ENCODE results near the gene MC3R. TPM values are rescaled to one million over a fixed set of nuclear protein-coding genes. Genes with fewer than 3 reads are reported as not detected.

The MC3R gene
- total and polyA plus RNA-seq, 4 donors: 0.17 to 0.24 (median 0.20) TPM; not detected in 1

DNA sequence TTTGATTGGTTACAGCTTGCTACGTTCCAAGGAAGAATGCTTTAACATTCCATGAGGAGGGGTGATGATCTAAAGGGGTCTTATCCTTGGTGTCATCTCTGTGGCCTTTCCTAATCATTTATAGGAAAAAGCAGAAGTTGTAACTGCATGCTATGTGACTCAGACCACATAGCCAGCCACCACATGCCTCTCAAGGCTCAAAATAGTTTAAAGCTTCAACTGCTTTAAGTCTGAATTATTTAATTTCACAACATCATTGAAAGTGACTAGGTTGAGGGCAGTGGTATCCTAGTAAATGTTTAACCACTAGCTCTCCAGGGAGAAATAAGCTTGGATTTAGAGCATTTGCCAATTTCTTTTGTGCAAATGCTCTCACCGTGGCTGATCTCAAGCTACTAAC is 29.7 kb downstream of the MC3R start:
- no peak for DNase-seq (ENCODE audit: low read depth in 4 of 6, low spot score in 6 of 6)
- H3K4me3 ChIP-seq (ENCODE audit: low read depth, low read length): no peak overlapping the region
- H3K36me3 ChIP-seq (ENCODE audit: control insufficient read depth, insufficient read depth, low read length): no peaks in the 10 kb centered on the region
- no peaks in the 10 kb centered on the region for H3K27me3 ChIP-seq (ENCODE audit: control insufficient read depth, insufficient read depth, low read length)
- H3K4me1 ChIP-seq (ENCODE audit: control insufficient read depth, insufficient read depth, low read length): no peaks in the 10 kb centered on the region
- no CpG with 5 or more reads among the region's 2 CpGs for WGBS (ENCODE audit: insufficient coverage)
- H3K27ac ChIP-seq (ENCODE audit: low read depth, low read length): no peak overlapping the region
- peaks cover 8% of the 10 kb centered on the region for H3K9me3 ChIP-seq (ENCODE audit: control insufficient read depth, insufficient read depth, low read length)

DNA sequence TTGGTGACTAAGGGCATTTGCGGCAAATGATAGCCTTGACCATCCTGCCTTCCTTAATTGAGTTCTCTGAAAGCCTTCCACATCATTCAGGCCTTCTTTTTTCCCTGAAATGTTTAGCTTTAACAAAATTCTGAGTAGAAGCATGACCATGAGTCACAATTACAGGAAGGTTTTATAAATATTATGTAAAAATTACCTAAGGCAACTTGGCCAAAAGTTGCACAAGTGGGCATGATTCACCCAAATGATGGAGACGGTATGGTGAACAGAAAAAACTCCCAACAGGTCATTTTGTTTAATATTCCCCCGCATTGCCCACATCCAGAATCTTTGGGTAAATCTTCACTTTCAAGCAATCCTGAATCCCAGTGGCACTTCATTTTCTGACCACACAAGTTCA is 37.0 kb downstream of the MC3R start:
- Histone ChIP-seq H3K27me3 (ENCODE audit: control insufficient read depth, insufficient read depth, low read length) (no peaks in the 10 kb centered on the region), H3K4me3 (ENCODE audit: low read depth, low read length) (no peak overlapping the region), H3K36me3 (ENCODE audit: control insufficient read depth, insufficient read depth, low read length) (no peaks in the 10 kb centered on the region), H3K9me3 (ENCODE audit: control insufficient read depth, insufficient read depth, low read length) (peaks cover 1% of the 10 kb centered on the region), H3K27ac (ENCODE audit: low read depth, low read length) (no peak overlapping the region), H3K4me1 (ENCODE audit: control insufficient read depth, insufficient read depth, low read length) (no peaks in the 10 kb centered on the region)
- DNase-seq (ENCODE audit: low read depth in 4 of 6, low spot score in 6 of 6): no peak
- 100% methylated on average over 2 of the region's 3 CpGs for WGBS (ENCODE audit: insufficient coverage)

DNA sequence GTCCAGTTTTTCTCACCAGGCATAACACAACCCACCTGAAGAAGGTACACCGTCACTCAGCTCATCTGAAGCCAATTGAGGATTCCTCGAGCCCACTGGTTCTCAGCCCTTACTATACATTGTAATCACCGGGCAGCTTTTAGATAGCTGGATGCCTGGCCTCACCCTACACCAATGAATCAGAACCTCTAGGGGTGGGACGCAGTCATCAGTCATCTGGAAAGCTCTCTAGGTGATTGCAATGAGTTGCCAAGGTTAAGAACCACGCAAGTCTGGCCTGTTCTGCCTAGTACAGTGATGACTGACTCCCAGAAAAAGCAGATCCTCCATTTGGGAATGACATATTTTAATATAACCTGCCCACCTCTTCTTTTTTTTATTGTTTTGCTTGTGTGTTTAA is 41.1 kb downstream of the MC3R start:
- H3K9me3 ChIP-seq (ENCODE audit: control insufficient read depth, insufficient read depth, low read length): no peaks in the 10 kb centered on the region
- DNase-seq (ENCODE audit: low read depth in 4 of 6, low spot score in 6 of 6): no peak
- H3K27ac ChIP-seq (ENCODE audit: low read depth, low read length): no peak overlapping the region
- H3K4me3 ChIP-seq (ENCODE audit: low read depth, low read length): no peak overlapping the region
- H3K36me3 ChIP-seq (ENCODE audit: control insufficient read depth, insufficient read depth, low read length): no peaks in the 10 kb centered on the region
- WGBS (ENCODE audit: insufficient coverage): 67% methylated on average over 1 of the region's 5 CpGs
- no peaks in the 10 kb centered on the region for H3K27me3 ChIP-seq (ENCODE audit: control insufficient read depth, insufficient read depth, low read length)
- H3K4me1 ChIP-seq (ENCODE audit: control insufficient read depth, insufficient read depth, low read length): no peaks in the 10 kb centered on the region

DNA sequence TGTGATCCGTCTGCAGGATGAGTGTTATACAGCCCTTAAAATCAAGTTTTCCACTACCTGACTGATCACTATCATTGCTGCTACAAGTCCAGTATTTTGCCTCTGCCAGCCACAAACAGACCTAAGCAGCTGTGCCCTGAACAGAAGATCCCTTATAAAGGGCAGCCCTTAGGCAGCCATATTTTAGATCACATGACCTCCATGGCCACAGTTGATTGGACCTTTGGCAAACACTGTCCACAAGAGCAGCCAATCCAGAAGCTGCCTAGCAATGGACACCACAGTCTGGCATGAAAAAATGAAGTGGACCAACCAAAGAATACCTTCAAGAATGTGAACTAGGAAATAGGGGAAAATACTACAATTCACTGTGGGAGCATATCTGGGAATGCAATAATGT is 50.8 kb downstream of the MC3R start:
- H3K9me3 ChIP-seq (ENCODE audit: control insufficient read depth, insufficient read depth, low read length): no peaks in the 10 kb centered on the region
- DNase-seq (ENCODE audit: low read depth in 4 of 6, low spot score in 6 of 6): no peak
- H3K27ac ChIP-seq (ENCODE audit: low read depth, low read length): no peak overlapping the region

More for the DNA sequence above, 50.8 kb downstream of the MC3R start:
- Histone ChIP-seq H3K4me1 (ENCODE audit: control insufficient read depth, insufficient read depth, low read length) (no peaks in the 10 kb centered on the region), H3K27me3 (ENCODE audit: control insufficient read depth, insufficient read depth, low read length) (no peaks in the 10 kb centered on the region), H3K36me3 (ENCODE audit: control insufficient read depth, insufficient read depth, low read length) (no peaks in the 10 kb centered on the region), H3K4me3 (ENCODE audit: low read depth, low read length) (no peak overlapping the region)
- no CpG with 5 or more reads among the region's 1 CpG for WGBS (ENCODE audit: insufficient coverage)

Small RNAs within 50 kb of the gene (small RNA-seq; reads per million reads assigned to genes)
- gene RNA5SP487 (ENCODE audit: low replicate concordance): not detected

Other genes starting within 250 kb of the MC3R start
- gene CBLN4, start 243.2 kb upstream of the MC3R start, total RNA-seq: 10 to 100 TPM in 1 of 2 donors, 1 to 10 TPM in 1; 6.1 to 17.8 TPM
- gene CBLN4, start 243.2 kb upstream of the MC3R start, polyA plus RNA-seq (ENCODE audit: insufficient read length in 2 of 2): 10 to 100 TPM; 22.4 to 25.9 TPM
- 10 to 100 TPM; 34.7 to 61.5 TPM for gene FAM210B, start 110.2 kb downstream of the MC3R start, total RNA-seq
- 10 to 100 TPM; 23.6 to 25.4 TPM for gene FAM210B, start 110.2 kb downstream of the MC3R start, polyA plus RNA-seq (ENCODE audit: insufficient read length in 2 of 2)
- 1 to 10 TPM; 9.0 to 10.0 TPM for gene AURKA, start 143.5 kb downstream of the MC3R start, total RNA-seq
- gene AURKA, start 143.5 kb downstream of the MC3R start, polyA plus RNA-seq (ENCODE audit: insufficient read length in 2 of 2): 1 to 10 TPM; 7.9 to 9.6 TPM
- 10 to 100 TPM; 31.3 to 36.0 TPM for gene CSTF1, start 143.9 kb downstream of the MC3R start, total RNA-seq
- gene CSTF1, start 143.9 kb downstream of the MC3R start, polyA plus RNA-seq (ENCODE audit: insufficient read length in 2 of 2): 10 to 100 TPM; 24.1 to 26.4 TPM
- gene CASS4, start 163.5 kb downstream of the MC3R start, total RNA-seq: 1 to 10 TPM; 1.3 to 1.5 TPM
- 1 to 10 TPM in 1 of 2 donors, under 1 TPM in 1; 0.74 to 1.1 TPM for gene CASS4, start 163.5 kb downstream of the MC3R start, polyA plus RNA-seq (ENCODE audit: insufficient read length in 2 of 2)
- gene RTF2, start 219.9 kb downstream of the MC3R start, total RNA-seq: 10 to 100 TPM; 63.3 to 90.7 TPM
- 100 to 1,000 TPM; 126 to 128 TPM for gene RTF2, start 219.9 kb downstream of the MC3R start, polyA plus RNA-seq (ENCODE audit: insufficient read length in 2 of 2)